ENCODE data around the gene CSF2.

CSF2 gene

GRCh38 chr5:132070460-132071337, 2.9 kb upstream of the CSF2 start:
- peak; percentile 72 for DNase-seq

- DNase-seq = no peak
These were observed 2.3 kb upstream of the CSF2 start for GRCh38 chr5:132071338-132071707.

- DNase-seq = no peak
These were observed 1.5 kb upstream of the CSF2 start for GRCh38 chr5:132072070-132072469.

GRCh38 chr5:132072528-132072927, 1.1 kb upstream of the CSF2 start:
- DNase-seq = no peak

- DNase-seq = no peak
These were observed 642 bp downstream of the CSF2 start for GRCh38 chr5:132074091-132074771.

GRCh38 chr5:132074772-132075718, 1.5 kb downstream of the CSF2 start:
- DNase-seq = peak; percentile 51

- DNase-seq = no peak
These were observed 2.1 kb downstream of the CSF2 start for GRCh38 chr5:132075719-132076077.

GRCh38 chr5:132076202-132076830, 2.7 kb downstream of the CSF2 start:
- DNase-seq = no peak

- DNase-seq = no peak
These were observed 3.4 kb downstream of the CSF2 start for GRCh38 chr5:132076983-132077382.

GRCh38 chr5:132079081-132079480, 5.5 kb downstream of the CSF2 start:
- no peak for DNase-seq

- DNase-seq = no peak
These were observed 6.0 kb downstream of the CSF2 start for GRCh38 chr5:132079619-132080018.

- no peak for DNase-seq
These were observed 7.0 kb downstream of the CSF2 start for GRCh38 chr5:132080595-132080994.

- no peak for DNase-seq
These were observed 7.9 kb downstream of the CSF2 start for GRCh38 chr5:132081458-132081857.

GRCh38 chr5:132082329-132083023, 8.9 kb downstream of the CSF2 start:
- DNase-seq = no peak

GRCh38 chr5:132083071-132083678, 9.6 kb downstream of the CSF2 start:
- DNase-seq = peak; percentile 38

- no peak for DNase-seq
These were observed 12.1 kb downstream of the CSF2 start for GRCh38 chr5:132085686-132086085.

- no peak for DNase-seq
These were observed 12.7 kb downstream of the CSF2 start for GRCh38 chr5:132086277-132086794.

GRCh38 chr5:132087176-132087575, 13.6 kb downstream of the CSF2 start:
- DNase-seq = no peak

- DNase-seq = no peak
These were observed 14.1 kb downstream of the CSF2 start for GRCh38 chr5:132087661-132088060.

- no peak for DNase-seq
These were observed 15.8 kb downstream of the CSF2 start for GRCh38 chr5:132089363-132089762.

- no peak for DNase-seq
These were observed 16.5 kb downstream of the CSF2 start for GRCh38 chr5:132090107-132090506.

Measured in activated naive CD4-positive, alpha-beta T cell treated with Interleukin-2 at 50 U/mL for 16 hours (primary cell).